HepG2 (cell line): ENCODE measurements around the gene NTN5. TPM values are rescaled to one million over a fixed set of nuclear protein-coding genes. Genes with fewer than 3 reads are reported as not detected.

Source experiments
- BHLHE40 ChIP-seq: IDR thresholded peaks from 2 replicates; pipeline ENCODE4 v1.6.1; 2011; ENCODE audit warnings: low read length, improper control_type of control experiment
- ERF ChIP-seq: IDR thresholded peaks from 2 replicates; pipeline ENCODE4 v1.6.1; 2018; ENCODE audit warnings: missing biosample characterization, missing genetic modification reagents
- FOSL1 ChIP-seq: sonication (generic); formaldehyde crosslinking; IDR thresholded peaks from 2 replicates; pipeline ENCODE4 v1.9.0; 2021; ENCODE audit warnings: missing genetic modification reagents, borderline replicate concordance
- PCBP2 ChIP-seq: fragments of 200-400 bp; formaldehyde crosslinking; optimal IDR thresholded peaks from 2 replicates; pipeline ENCODE3; 2018; ENCODE audit warnings: low read length, low read depth; ENCODE audit not compliant: poor library complexity, severe bottlenecking
- REL ChIP-seq: sonication (generic); formaldehyde crosslinking; conservative IDR thresholded peaks from 2 replicates; pipeline ENCODE4 v1.8.0; 2022; ENCODE audit warnings: mild to moderate bottlenecking, missing genetic modification reagents, moderate library complexity
- SRSF9 ChIP-seq: fragments of 200-400 bp; formaldehyde crosslinking; IDR thresholded peaks from 2 replicates; pipeline ENCODE4 v1.6.1; 2018; ENCODE audit warnings: borderline replicate concordance, mild to moderate bottlenecking, low read depth, low read length; ENCODE audit not compliant: insufficient read depth, poor library complexity, severe bottlenecking
- SRY ChIP-seq: sonication (generic); formaldehyde crosslinking; IDR thresholded peaks from 2 replicates; pipeline ENCODE4 v1.8.0; 2022; ENCODE audit warnings: mild to moderate bottlenecking, missing genetic modification reagents
- ZBTB25 ChIP-seq: IDR thresholded peaks from 2 replicates; pipeline ENCODE4 v1.6.1; 2018; ENCODE audit warnings: missing genetic modification reagents
- ZC3H4 ChIP-seq: sonication (generic); formaldehyde crosslinking; IDR thresholded peaks from 2 replicates; pipeline ENCODE4 v1.4.0; 2020; ENCODE audit warnings: missing genetic modification reagents, borderline replicate concordance
- ZFAT ChIP-seq: sonication (generic); formaldehyde crosslinking; conservative IDR thresholded peaks from 2 replicates; pipeline ENCODE4 v1.8.1; 2023; ENCODE audit warnings: missing genetic modification reagents, inconsistent platforms
- ZNF318 ChIP-seq: sonication (generic); formaldehyde crosslinking; IDR thresholded peaks from 2 replicates; pipeline ENCODE4 v1.4.0; 2020; ENCODE audit warnings: mild to moderate bottlenecking, missing genetic modification reagents
- polyA plus RNA-seq, 8 experiments: library from polyadenylated mRNA; depleted of rRNA in 3 of 8; stranded (reverse) in 7 of 8; unstranded in 1 of 8; fragments of >200 nt; fragmentation: Illumina TruSeq in 4 of 8; extraction: Trizol in 4 of 8; gene quantifications; 2 replicates each; pipeline versions ENCODE4 v1.2.1 to v1.2.3, GENCODE V29; 2011 to 2016; ENCODE audit warnings: low read depth in 4 of 8, missing spikeins in 1 of 8, mixed read lengths in 1 of 8; ENCODE audit not compliant: insufficient read depth in 1 of 8
- total RNA-seq, 5 experiments: library from RNA; depleted of rRNA; stranded (reverse); fragments of >200 nt; fragmentation: Illumina TruSeq; extraction: Trizol; gene quantifications; 2 replicates each; pipeline ENCODE4 v1.2.3, GENCODE V29; 2016; ENCODE audit warnings: low read depth in 1 of 5
- TF ChIP-seq, protein P1 (sequence below): sonication (generic); formaldehyde crosslinking; IDR thresholded peaks from 2 replicates; pipeline ENCODE4 v1.4.0; 2020; ENCODE audit warnings: missing genetic modification reagents
- TF ChIP-seq, protein P2 (sequence below): sonication (generic); formaldehyde crosslinking; IDR thresholded peaks from 2 replicates; pipeline ENCODE4 v1.5.0; 2020; ENCODE audit warnings: mild to moderate bottlenecking, missing genetic modification reagents
- TF ChIP-seq, protein P3 (sequence below): fragments of 450-650 bp; IDR thresholded peaks from 2 replicates; pipeline ENCODE4 v1.6.1; 2017

NTN5 gene
- total and polyA plus RNA-seq, 2 of the 13 experiments (the other 11 are each of a cell fraction or from before 2014, with no cell fraction given): 0.05 TPM; not detected in 1

DNA sequence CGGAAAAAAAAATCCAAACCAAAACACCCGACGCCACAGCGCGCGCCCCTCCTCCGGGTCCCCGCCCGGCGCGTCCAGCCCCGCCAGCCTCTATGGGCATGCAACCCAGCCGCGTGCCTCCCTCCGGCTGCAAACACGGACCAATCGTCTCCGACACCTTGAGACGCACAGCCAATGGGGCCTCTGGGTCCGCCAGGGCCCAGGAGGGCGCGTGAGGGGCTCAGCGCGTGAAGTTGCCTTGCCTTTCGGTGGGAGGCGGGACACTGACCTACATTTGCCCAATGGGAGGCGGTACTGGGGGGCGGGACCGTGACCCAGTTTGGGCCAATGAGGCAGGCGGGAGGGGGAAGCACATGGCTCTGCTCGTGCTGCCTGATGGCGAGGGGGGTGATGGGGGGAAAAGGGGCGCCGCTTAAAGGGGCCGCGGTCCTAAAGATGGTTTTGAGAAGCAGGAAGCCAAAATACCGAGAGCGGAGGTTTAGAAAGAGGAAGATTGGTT is 35.3 kb downstream of the NTN5 start (continued):
- 0 out of 2 replicates have a peak, but pooled peaks have one; percentile 24 for TF ChIP-seq ZNF318 (CRISPR knock-in tag)
- TF ChIP-seq, protein P1, sequence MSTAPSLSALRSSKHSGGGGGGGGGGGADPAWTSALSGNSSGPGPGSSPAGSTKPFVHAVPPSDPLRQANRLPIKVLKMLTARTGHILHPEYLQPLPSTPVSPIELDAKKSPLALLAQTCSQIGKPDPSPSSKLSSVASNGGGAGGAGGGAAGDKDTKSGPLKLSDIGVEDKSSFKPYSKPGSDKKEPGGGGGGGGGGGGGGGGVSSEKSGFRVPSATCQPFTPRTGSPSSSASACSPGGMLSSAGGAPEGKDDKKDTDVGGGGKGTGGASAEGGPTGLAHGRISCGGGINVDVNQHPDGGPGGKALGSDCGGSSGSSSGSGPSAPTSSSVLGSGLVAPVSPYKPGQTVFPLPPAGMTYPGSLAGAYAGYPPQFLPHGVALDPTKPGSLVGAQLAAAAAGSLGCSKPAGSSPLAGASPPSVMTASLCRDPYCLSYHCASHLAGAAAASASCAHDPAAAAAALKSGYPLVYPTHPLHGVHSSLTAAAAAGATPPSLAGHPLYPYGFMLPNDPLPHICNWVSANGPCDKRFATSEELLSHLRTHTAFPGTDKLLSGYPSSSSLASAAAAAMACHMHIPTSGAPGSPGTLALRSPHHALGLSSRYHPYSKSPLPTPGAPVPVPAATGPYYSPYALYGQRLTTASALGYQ (CRISPR knock-in tag): no peak
- TF ChIP-seq SRSF9: no peak
- TF ChIP-seq ERF (CRISPR knock-in tag): peak; percentile 83
- TF ChIP-seq, protein P2, sequence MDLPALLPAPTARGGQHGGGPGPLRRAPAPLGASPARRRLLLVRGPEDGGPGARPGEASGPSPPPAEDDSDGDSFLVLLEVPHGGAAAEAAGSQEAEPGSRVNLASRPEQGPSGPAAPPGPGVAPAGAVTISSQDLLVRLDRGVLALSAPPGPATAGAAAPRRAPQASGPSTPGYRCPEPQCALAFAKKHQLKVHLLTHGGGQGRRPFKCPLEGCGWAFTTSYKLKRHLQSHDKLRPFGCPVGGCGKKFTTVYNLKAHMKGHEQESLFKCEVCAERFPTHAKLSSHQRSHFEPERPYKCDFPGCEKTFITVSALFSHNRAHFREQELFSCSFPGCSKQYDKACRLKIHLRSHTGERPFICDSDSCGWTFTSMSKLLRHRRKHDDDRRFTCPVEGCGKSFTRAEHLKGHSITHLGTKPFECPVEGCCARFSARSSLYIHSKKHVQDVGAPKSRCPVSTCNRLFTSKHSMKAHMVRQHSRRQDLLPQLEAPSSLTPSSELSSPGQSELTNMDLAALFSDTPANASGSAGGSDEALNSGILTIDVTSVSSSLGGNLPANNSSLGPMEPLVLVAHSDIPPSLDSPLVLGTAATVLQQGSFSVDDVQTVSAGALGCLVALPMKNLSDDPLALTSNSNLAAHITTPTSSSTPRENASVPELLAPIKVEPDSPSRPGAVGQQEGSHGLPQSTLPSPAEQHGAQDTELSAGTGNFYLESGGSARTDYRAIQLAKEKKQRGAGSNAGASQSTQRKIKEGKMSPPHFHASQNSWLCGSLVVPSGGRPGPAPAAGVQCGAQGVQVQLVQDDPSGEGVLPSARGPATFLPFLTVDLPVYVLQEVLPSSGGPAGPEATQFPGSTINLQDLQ (CRISPR knock-in tag): peak; percentile 29; the same call in 1 of the 2 replicates
- no peak for TF ChIP-seq ZC3H4 (CRISPR knock-in tag)
- peak; percentile 79 for TF ChIP-seq BHLHE40
- 0 out of 2 replicates have a peak, but pooled peaks have one; percentile 46 for TF ChIP-seq ZBTB25 (CRISPR knock-in tag)
- no peak for TF ChIP-seq PCBP2
- peak; percentile 95 for TF ChIP-seq SRY
- TF ChIP-seq FOSL1 (CRISPR knock-in tag): no peak
- TF ChIP-seq ZFAT: no peak
- TF ChIP-seq, protein P3, sequence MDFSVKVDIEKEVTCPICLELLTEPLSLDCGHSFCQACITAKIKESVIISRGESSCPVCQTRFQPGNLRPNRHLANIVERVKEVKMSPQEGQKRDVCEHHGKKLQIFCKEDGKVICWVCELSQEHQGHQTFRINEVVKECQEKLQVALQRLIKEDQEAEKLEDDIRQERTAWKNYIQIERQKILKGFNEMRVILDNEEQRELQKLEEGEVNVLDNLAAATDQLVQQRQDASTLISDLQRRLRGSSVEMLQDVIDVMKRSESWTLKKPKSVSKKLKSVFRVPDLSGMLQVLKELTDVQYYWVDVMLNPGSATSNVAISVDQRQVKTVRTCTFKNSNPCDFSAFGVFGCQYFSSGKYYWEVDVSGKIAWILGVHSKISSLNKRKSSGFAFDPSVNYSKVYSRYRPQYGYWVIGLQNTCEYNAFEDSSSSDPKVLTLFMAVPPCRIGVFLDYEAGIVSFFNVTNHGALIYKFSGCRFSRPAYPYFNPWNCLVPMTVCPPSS: no peak
- peak; percentile 94 for TF ChIP-seq REL (CRISPR knock-in tag)
